ENCODE measurements around the gene SOCS6.

- no peak for TF ChIP-seq CTCF (IDR thresholded peaks at IDR 0.05; ENCODE audit: borderline replicate concordance, extremely low read depth, low read length, poor library complexity, severe bottlenecking)
- TF ChIP-seq EZH2 (IDR thresholded peaks at IDR 0.05; ENCODE audit: borderline replicate concordance, low read depth, low read length, severe bottlenecking), result no peak
Observed at GRCh38 chr18:70291295-70291574, 2.4 kb downstream of the SOCS6 start.

Data from DND-41 (cell line).